K562 (cell line): ENCODE data around the gene UNC5C. TPM values are rescaled to one million over a fixed set of nuclear protein-coding genes. Genes with fewer than 3 reads are reported as not detected.

Source experiments
- ATAC-seq: fragments of 200-7000 bp; cut with Tn5 transposase; 3 replicates; pipeline ENCODE4 v1.9.1; 2020; ENCODE audit warnings: moderate library complexity
- BruUV-seq: library from RNA; stranded (reverse); fragments of 400-500 nt; replicated peaks from 2 replicates; lab custom pipeline; 2021; lab: Mats Ljungman, UMichigan
- CTCF ChIA-PET: fragments of 300-600 bp; formaldehyde crosslinking; extraction: SDS; loops from one replicate; lab custom pipeline; 2021; ENCODE audit warnings: low intra/inter-chr PET ratio; lab: Yijun Ruan, JAX
- POLR2A ChIA-PET: fragments of 300-600, 350-650 bp; sonication (Branson Sonifier 250); formaldehyde crosslinking; extraction: SDS; loops from one replicate; lab custom pipeline; 2021; ENCODE audit warnings: antibody characterized with exemption, inconsistent platforms; lab: Yijun Ruan, JAX
- DNase-seq, 4 experiments: peaks; one replicate each; pipeline versions ENCODE4 v3.0.0 to v3.0.0-alpha.2; 2011 to 2018; ENCODE audit warnings: low spot score in 3 of 4, mixed read lengths in 3 of 4; ENCODE audit errors: extremely low read depth in 1 of 4
- FAIRE-seq: peaks from 2 replicates; lab custom pipeline; 2011; peaks lifted over from hg19 to GRCh38; lab: Jason Lieb, UNC
- H2AFZ ChIP-seq: 2 replicates; pipeline ENCODE4 v1.6.0; 2011; ENCODE audit warnings: low read depth, low read length, control low read depth, inconsistent platforms
- H3K27ac ChIP-seq: fragments of 200-600 bp; 3 replicates; pipeline ENCODE4 v1.8.0; 2011; ENCODE audit warnings: low read depth, mild to moderate bottlenecking, control low read depth, inconsistent platforms, low read length, moderate library complexity, mixed read lengths; ENCODE audit errors: extremely low read depth
- H3K27me3 ChIP-seq, 2 experiments: fragments of 300-600 bp in 1 of 2; 2 replicates in 1 of 2; 3 replicates in 1 of 2; pipeline versions ENCODE4 v1.6.0 to v1.8.0; 2011; ENCODE audit warnings: inconsistent platforms in 2 of 2, low read length in 2 of 2, mild to moderate bottlenecking in 1 of 2, mixed read lengths in 1 of 2, moderate library complexity in 1 of 2; ENCODE audit not compliant: control insufficient read depth in 2 of 2, insufficient read depth in 2 of 2
- H3K36me3 ChIP-seq: fragments of 300-600 bp; 3 replicates; pipeline ENCODE4 v1.8.0; 2011; ENCODE audit warnings: mild to moderate bottlenecking, low read length, inconsistent platforms; ENCODE audit not compliant: control insufficient read depth, insufficient read depth
- H3K4me1 ChIP-seq, 2 experiments: fragments of 200-600 bp in 1 of 2; replicated peaks in 1 of 2; 2 replicates in 1 of 2; 3 replicates in 1 of 2; pipeline versions ENCODE4 v1.5.1 to v1.8.0; 2011; ENCODE audit warnings: inconsistent platforms in 2 of 2, low read length in 2 of 2, mild to moderate bottlenecking in 1 of 2, mixed read lengths in 1 of 2, moderate library complexity in 1 of 2; ENCODE audit not compliant: control insufficient read depth in 2 of 2, insufficient read depth in 2 of 2
- H3K4me2 ChIP-seq: 2 replicates; pipeline ENCODE4 v1.6.1; 2011; ENCODE audit warnings: low read length, control low read depth, inconsistent platforms, mixed read lengths; ENCODE audit not compliant: insufficient read depth
- H3K4me3 ChIP-seq: fragments of 200-600 bp; sonication (generic), shearing (Covaris generic); 2 replicates; pipeline ENCODE4 v1.5.1; 2016; ENCODE audit warnings: control low read depth, inconsistent platforms
- H3K79me2 ChIP-seq: fragments of 200-600 bp; 3 replicates; pipeline ENCODE4 v1.8.0; 2011; ENCODE audit warnings: low read length, inconsistent platforms; ENCODE audit not compliant: control insufficient read depth, insufficient read depth
- H3K9ac ChIP-seq, 2 experiments: 2 replicates each; pipeline versions ENCODE4 v1.6.0 to v1.6.1; 2011; ENCODE audit warnings: low read depth in 2 of 2, low read length in 2 of 2, control low read depth in 1 of 2, inconsistent platforms in 1 of 2, mild to moderate bottlenecking in 1 of 2, mixed read lengths in 1 of 2; ENCODE audit not compliant: insufficient read depth in 1 of 2
- H3K9me1 ChIP-seq: one replicate; pipeline ENCODE4 v1.6.0; 2011; ENCODE audit warnings: inconsistent platforms, mild to moderate bottlenecking, low read length, moderate library complexity; ENCODE audit not compliant: control insufficient read depth, insufficient read depth
- H3K9me3 ChIP-seq: replicated peaks from 2 replicates; pipeline ENCODE4 v1.5.1; 2011; ENCODE audit warnings: low read depth, low read length, inconsistent platforms; ENCODE audit not compliant: control insufficient read depth, insufficient read depth
- H4K20me1 ChIP-seq: replicated peaks from 2 replicates; pipeline ENCODE4 v1.6.1; 2011; ENCODE audit warnings: low read length, inconsistent platforms, mixed read lengths; ENCODE audit not compliant: control insufficient read depth, insufficient read depth
- NONO ChIP-seq, 2 experiments: fragments of 200-400 bp in 1 of 2; fragments of 450-650 bp in 1 of 2; formaldehyde crosslinking in 1 of 2; IDR thresholded peaks; 2 replicates each; pipeline ENCODE4 v1.6.1; 2017; ENCODE audit warnings: low read depth in 2 of 2, mild to moderate bottlenecking in 2 of 2, moderate library complexity in 2 of 2, low read length in 1 of 2
- POU5F1 ChIP-seq: fragments of 150-350 bp; IDR thresholded peaks from 2 replicates; pipeline ENCODE4 v1.6.1; 2014; ENCODE audit warnings: borderline replicate concordance, low read length, low read depth, mild to moderate bottlenecking; ENCODE audit not compliant: partially characterized antibody
- RB1 ChIP-seq: fragments of 450-650 bp; IDR thresholded peaks from 2 replicates; pipeline ENCODE4 v1.6.1; 2017; ENCODE audit warnings: low read depth, mild to moderate bottlenecking
- RBFOX2 ChIP-seq: fragments of 200-400 bp; formaldehyde crosslinking; IDR thresholded peaks from 2 replicates; pipeline ENCODE4 v1.6.1; 2017; ENCODE audit warnings: low read depth, mild to moderate bottlenecking, low read length, moderate library complexity
- YY1 ChIP-seq, 3 experiments: IDR thresholded peaks; 2 replicates each; pipeline ENCODE4 v1.6.1; 2011; ENCODE audit warnings: low read length in 2 of 3, mild to moderate bottlenecking in 2 of 3, moderate library complexity in 2 of 3, borderline replicate concordance in 1 of 3, control low read depth in 1 of 3, low read depth in 1 of 3; ENCODE audit not compliant: insufficient read depth in 3 of 3, insufficient replicate concordance in 2 of 3, control insufficient read depth in 1 of 3, insufficient read length in 1 of 3; ENCODE audit errors: extremely low read depth in 1 of 3
- ZBTB26 ChIP-seq: fragments of 450-650 bp; formaldehyde crosslinking; IDR thresholded peaks from 2 replicates; pipeline ENCODE4 v1.4.0; 2022; ENCODE audit warnings: missing genetic modification characterization
- ZNF140 ChIP-seq: fragments of 250-450 bp; sonication (Bioruptor Pico); IDR thresholded peaks from 2 replicates; pipeline ENCODE4 v1.8.0; 2021; ENCODE audit warnings: moderate library complexity, mild to moderate bottlenecking, inconsistent platforms
- ZNF282 ChIP-seq: sonication (generic); formaldehyde crosslinking; IDR thresholded peaks from 2 replicates; pipeline ENCODE4 v1.8.1; 2023; ENCODE audit warnings: missing genetic modification reagents
- ZNF511 ChIP-seq: sonication (generic); formaldehyde crosslinking; IDR thresholded peaks from 2 replicates; pipeline ENCODE4 v1.8.0; 2022; ENCODE audit warnings: mild to moderate bottlenecking, missing genetic modification reagents
- WGBS: fragments of 100-300 bp; shearing (Covaris generic); methylation state at CpG from one replicate; pipeline ENCODE4 v1.1.6; 2016; ENCODE audit warnings: low coverage, mixed read lengths; ENCODE audit not compliant: insufficient coverage; ENCODE audit errors: missing lambda C conversion rate; 5-methylcytosine and 5-hydroxymethylcytosine counted together
- in situ Hi-C: fragments of 300-500 bp; cut with MboI; formaldehyde crosslinking; loops from 4 replicates; pipeline ENCODE4 v1.15.0; 2018; ENCODE audit warnings: inconsistent platforms, mixed read lengths
- intact Hi-C: fragments of 100-400 bp; cut with micrococcal nuclease; formaldehyde crosslinking; loops from 2 replicates; pipeline ENCODE4 v1.14.2; 2022
- polyA plus RNA-seq, 8 experiments: library from polyadenylated mRNA; depleted of rRNA in 4 of 8; stranded (reverse) in 5 of 8; unstranded in 3 of 8; fragments of >200 nt; fragmentation: Nextera tagmentation in 2 of 8; fragmentation: Illumina TruSeq in 1 of 8; extraction: Ambion mirVana in 2 of 8; extraction: Trizol in 1 of 8; gene quantifications; 2 replicates each; pipeline versions ENCODE4 v1.2.1 to v1.2.3, GENCODE V29; 2011 to 2014; ENCODE audit warnings: inconsistent platforms in 1 of 8, missing spikeins in 1 of 8
- total RNA-seq, 7 experiments: library from RNA; depleted of rRNA in 6 of 7; stranded (reverse); fragments of >200 nt in 6 of 7; fragmentation: Illumina TruSeq in 2 of 7; extraction: Trizol in 2 of 7; gene quantifications; 2 replicates each; pipeline versions ENCODE4 v1.2.1 to v1.2.3, GENCODE V29; 2011 to 2021; ENCODE audit warnings: low replicate concordance in 1 of 7
- TF ChIP-seq, protein P1 (sequence below): fragments of 450-650 bp; IDR thresholded peaks from 2 replicates; pipeline ENCODE4 v1.6.1; 2016; ENCODE audit warnings: antibody characterized with exemption
- TF ChIP-seq, protein P2 (sequence below): fragments of 450-650 bp; IDR thresholded peaks from 2 replicates; pipeline ENCODE4 v1.6.1; 2017; ENCODE audit warnings: antibody characterized with exemption, mild to moderate bottlenecking

UNC5C gene
- total and polyA plus RNA-seq, 9 of the 15 experiments (the other 6 are each of a cell fraction or from before 2014, with no cell fraction given) = under 0.01 to 0.10 (median 0.03) TPM; not detected in 1

DNA sequence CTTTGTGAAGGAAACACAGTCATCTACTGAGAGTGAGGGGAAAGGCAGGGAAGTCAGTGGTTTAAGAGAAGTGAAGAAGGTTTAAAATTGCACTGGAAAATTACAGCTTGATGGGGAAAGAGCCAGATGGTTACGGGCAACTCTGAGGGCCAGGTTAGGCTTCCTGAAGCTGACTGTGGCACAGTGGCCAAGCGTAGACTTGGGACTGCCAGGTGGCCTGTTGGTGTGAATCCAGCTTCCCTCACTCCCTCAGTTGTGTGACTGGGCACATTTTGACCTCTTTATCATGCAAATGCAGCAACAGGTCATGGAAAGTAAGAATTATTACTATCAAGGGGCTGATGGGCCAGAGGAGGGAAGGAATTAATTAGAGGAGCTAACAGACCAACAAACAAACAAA is 390.1 kb downstream of the UNC5C start (continued):
- TF ChIP-seq ZBTB26 = no peak
- no peak for TF ChIP-seq RB1
- TF ChIP-seq RBFOX2 = no peak
- no peak for TF ChIP-seq ZNF511 (CRISPR knock-in tag)
- no peak for TF ChIP-seq YY1 (IDR thresholded peaks at IDR 0.05; ENCODE audit: borderline replicate concordance in 1 of 3, control insufficient read depth in 1 of 3, extremely low read depth in 1 of 3, insufficient read depth in 3 of 3, insufficient read length in 1 of 3, insufficient replicate concordance in 2 of 3, low read depth in 1 of 3, low read length in 2 of 3)
- TF ChIP-seq, all 486 proteins: peak for 0

DNA sequence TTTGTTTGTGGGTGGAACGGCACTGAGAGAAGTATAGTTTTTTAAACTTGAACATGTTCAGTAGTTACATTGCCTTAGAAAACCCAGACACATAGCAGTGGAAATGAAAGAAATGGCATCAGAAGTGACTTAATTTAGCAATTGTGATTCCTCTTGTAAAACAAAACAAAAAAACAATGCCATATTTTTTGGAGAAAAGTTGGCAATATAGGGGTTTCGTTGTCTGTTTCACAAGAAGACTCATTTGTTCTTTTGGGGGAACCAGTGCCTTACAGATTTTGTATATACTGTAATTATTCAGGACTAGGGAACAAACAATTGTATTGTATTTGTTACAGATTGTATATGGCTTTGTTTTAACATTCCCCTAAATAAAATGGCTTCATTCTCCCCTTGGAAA is 390.7 kb downstream of the UNC5C start:
- no peaks in the 10 kb centered on the region for H4K20me1 ChIP-seq
- H3K27me3 ChIP-seq = peaks cover 0 to 4% of the 10 kb centered on the region in 2 experiments; a peak in 3 of 5 replicates
- POLR2A ChIA-PET = no interaction called here
- in situ Hi-C loops (loop anchor here (25.0 kb wide), 1 partner anchor 354 kb away; no protein-coding TSS in a partner anchor), intact Hi-C loops (no loop called here)
- H3K9ac ChIP-seq = no peak overlapping the region
- H3K79me2 ChIP-seq = no peaks in the 10 kb centered on the region
- ATAC-seq (no peak), FAIRE-seq (no peak), DNase-seq (no peak)
- no TSS peak for BruUV-seq
- no peak overlapping the region for H3K27ac ChIP-seq
- no peaks in the 10 kb centered on the region for H3K4me1 ChIP-seq
- no peaks in the 10 kb centered on the region for H3K9me1 ChIP-seq
- H3K4me3 ChIP-seq = no peak overlapping the region
- H3K4me2 ChIP-seq = no peak overlapping the region
- H3K36me3 ChIP-seq = no peaks in the 10 kb centered on the region
- no peak overlapping the region for H2AFZ ChIP-seq
- no peaks in the 10 kb centered on the region for H3K9me3 ChIP-seq
- 6% methylated on average over 2 of the region's 2 CpGs for WGBS
- CTCF ChIA-PET = no interaction called here
- TF ChIP-seq POU5F1 (no peak), ZNF282 (CRISPR knock-in tag) (no peak), NONO (IDR thresholded peaks at IDR 0.05; ENCODE audit: low read depth in 2 of 2, low read length in 1 of 2) (no peak), ZNF140 (no peak)
- TF ChIP-seq, protein P1, sequence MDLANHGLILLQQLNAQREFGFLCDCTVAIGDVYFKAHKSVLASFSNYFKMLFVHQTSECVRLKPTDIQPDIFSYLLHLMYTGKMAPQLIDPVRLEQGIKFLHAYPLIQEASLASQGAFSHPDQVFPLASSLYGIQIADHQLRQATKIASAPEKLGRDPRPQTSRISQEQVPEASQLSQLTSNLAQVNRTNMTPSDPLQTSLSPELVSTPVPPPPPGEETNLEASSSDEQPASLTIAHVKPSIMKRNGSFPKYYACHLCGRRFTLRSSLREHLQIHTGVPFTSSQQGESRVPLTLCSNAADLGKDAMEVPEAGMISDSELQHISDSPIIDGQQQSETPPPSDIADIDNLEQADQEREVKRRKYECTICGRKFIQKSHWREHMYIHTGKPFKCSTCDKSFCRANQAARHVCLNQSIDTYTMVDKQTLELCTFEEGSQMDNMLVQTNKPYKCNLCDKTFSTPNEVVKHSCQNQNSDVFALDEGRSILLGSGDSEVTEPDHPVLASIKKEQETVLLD = no peak
- TF ChIP-seq, protein P2, sequence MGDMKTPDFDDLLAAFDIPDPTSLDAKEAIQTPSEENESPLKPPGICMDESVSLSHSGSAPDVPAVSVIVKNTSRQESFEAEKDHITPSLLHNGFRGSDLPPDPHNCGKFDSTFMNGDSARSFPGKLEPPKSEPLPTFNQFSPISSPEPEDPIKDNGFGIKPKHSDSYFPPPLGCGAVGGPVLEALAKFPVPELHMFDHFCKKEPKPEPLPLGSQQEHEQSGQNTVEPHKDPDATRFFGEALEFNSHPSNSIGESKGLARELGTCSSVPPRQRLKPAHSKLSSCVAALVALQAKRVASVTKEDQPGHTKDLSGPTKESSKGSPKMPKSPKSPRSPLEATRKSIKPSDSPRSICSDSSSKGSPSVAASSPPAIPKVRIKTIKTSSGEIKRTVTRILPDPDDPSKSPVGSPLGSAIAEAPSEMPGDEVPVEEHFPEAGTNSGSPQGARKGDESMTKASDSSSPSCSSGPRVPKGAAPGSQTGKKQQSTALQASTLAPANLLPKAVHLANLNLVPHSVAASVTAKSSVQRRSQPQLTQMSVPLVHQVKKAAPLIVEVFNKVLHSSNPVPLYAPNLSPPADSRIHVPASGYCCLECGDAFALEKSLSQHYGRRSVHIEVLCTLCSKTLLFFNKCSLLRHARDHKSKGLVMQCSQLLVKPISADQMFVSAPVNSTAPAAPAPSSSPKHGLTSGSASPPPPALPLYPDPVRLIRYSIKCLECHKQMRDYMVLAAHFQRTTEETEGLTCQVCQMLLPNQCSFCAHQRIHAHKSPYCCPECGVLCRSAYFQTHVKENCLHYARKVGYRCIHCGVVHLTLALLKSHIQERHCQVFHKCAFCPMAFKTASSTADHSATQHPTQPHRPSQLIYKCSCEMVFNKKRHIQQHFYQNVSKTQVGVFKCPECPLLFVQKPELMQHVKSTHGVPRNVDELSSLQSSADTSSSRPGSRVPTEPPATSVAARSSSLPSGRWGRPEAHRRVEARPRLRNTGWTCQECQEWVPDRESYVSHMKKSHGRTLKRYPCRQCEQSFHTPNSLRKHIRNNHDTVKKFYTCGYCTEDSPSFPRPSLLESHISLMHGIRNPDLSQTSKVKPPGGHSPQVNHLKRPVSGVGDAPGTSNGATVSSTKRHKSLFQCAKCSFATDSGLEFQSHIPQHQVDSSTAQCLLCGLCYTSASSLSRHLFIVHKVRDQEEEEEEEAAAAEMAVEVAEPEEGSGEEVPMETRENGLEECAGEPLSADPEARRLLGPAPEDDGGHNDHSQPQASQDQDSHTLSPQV = no peak
